HL-60/S4 (cell line): Measurements from ENCODE around the gene PEX5.
"Not testable (repeated sequence)": the region's sequence is repeated elsewhere in the genome, so short reads cannot be mapped to it uniquely, and the experiment has no call there.

Experiments
- in situ Hi-C: fragments of 300-500 bp; cut with MboI; formaldehyde crosslinking; loops from 2 replicates; pipeline ENCODE4 v1.14.3; 2022; ENCODE audit warnings: low sequenced_read_pairs

The PEX5 gene

DNA sequence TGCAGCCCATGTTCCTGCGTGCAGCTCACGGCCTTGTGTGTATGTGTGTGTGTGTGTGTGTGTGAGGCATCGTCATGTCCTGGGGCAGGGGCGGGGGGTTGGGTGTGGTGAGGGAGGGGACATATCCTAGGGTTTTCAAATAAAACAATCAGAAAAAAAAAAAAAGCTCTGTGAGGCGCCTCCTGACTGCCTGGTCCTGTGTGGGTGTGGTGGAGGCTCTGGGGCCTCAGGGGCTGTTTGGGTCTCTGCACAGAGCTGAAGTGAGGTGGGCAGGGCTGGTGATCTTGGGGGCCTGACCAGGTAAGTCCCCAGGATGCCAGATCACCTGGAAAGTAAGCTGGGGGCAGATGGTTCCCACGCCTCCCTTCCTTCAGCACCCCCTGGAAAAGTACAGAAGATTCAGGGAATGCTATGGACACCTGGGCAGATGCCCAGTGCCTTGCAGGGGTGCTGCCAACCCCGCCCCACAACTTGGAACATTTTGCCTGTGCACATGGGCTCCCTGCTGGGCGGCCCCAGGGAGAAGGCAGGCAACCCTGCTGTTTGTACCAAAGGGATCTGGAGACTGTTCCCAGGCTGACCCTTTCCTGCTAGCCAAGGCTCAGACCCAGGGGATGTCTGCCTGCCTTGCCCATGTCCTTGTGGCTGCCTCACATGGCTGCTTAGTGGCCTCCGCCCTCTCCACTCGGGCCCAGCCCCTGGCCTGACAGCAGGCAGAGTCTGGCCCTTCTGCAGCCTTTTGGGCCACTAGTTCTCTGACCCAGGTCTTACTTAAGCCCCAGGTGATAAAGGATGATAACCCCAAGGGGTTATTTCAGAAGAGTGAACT, 30.5 kb upstream of the PEX5 start:
- in situ Hi-C loops, result no loop called here

DNA sequence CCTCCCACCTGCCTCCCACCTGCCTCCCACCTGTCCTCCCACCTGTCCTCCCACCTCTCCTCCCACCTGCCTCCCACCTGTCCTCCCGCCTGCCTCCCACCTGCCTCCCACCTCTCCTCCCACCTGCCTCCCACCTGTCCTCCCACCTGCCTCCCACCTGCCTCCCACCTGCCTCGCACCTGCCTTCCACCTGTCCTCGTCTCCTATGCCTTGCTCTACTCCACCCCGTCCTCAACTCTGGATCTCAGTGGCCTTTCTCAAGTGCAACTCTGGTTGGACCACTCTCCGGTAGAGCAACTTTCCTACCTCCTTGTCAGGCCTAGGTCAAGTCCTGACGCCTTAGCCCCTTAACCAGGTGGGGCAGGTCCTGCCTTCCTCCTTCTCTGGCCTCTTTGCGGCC, 29.3 kb upstream of the PEX5 start:
- in situ Hi-C loops, result no loop called here

DNA sequence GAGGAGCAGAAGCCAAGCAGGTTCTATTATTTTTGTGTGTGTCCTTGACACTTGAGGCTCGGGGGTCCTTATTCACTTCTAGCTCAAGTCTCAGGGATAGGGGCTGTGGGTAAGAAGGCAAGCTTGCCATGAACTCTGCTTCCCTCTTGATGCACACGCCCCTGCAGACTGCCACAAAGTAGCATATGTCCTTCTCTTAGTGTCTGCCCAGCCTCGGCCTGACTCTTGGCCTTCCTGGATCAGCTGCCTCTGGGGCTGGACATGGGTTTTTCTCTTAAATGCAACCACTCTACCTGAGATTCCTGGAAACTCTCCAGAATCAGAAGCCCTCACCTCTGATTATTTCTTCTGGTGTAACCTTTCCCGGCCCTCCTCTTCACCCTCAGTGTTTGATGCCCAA, 28.2 kb upstream of the PEX5 start:
- in situ Hi-C loops, result no loop called here

DNA sequence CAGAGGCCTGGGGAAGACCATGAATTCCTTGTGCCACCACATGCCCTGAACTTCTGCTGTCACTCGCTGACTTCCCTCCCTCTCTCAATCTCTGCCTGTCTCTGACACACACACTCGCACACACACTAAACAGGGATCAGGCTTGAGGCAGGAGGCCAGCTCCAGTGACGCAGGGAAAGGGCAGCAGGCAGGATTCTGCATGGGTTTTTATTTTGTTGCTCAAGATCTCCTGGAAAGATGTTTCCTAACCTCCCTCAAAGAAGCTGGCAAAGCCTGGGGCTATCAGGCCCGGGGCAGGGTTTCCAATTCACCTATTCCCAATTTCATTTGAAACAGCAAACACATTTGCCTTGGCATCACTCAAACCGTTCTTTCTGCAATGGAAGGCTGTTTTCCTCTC, 27.7 kb upstream of the PEX5 start:
- in situ Hi-C loops, result no loop called here

DNA sequence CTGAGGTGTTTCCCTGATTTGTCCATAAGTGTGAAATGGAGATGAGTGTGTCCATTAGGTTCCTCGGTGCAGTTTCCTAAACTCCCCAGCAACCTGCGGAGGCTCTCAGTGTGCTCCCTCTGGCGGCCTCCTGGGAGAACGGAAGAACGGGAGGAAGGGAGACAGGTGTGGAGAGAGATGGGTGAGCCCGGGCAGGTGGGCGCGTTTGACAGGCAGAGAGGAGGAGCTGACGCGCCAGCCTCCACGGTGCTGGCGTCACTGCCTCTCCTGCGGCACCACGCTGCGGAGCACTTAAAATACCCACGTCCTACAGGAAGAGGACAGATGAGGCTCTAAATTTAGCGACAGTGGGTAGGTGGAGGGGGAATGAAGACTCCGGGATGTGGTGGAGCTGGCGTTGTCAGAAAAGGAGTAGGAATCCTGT, 26.8 kb upstream of the PEX5 start:
- in situ Hi-C loops, result no loop called here

DNA sequence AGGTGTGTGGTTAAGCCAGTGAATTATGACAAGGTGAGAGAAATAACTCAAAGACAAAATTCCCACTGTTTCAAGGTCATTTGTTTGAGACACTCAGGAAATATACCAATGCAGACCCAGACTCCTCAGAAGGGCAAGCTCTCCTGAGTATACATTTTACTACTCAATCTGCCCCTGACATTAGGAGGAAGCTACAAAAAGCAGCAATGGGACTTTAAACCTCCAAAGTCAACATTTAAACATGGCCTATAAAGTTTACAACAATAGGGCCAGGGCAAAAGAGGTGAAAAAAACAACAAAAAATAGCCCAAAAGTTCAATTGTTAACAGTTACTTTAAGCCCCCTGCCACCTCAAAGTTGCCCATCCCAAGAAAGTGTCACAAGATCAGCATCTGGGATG, 19.5 kb upstream of the PEX5 start:
- in situ Hi-C loops, result no loop called here

DNA sequence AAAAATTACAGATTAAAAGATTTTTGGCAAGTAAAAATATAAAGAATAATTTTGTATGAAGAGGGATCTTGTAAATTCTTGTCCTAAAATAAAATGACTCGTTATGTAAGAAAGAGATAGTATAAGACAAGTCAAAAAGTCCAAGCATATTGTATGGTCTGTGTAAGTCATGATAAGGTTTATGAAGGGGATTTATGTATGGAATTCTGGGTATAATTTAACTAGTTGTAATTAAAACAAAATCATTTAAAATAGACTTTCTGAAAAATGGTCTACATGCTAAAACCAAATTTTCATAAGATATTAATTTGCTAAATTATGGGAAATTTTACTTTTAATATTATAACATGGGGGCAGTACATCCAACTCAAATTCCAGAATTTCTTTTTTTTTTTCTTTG, 17.6 kb upstream of the PEX5 start:
- in situ Hi-C loops, result no loop called here

DNA sequence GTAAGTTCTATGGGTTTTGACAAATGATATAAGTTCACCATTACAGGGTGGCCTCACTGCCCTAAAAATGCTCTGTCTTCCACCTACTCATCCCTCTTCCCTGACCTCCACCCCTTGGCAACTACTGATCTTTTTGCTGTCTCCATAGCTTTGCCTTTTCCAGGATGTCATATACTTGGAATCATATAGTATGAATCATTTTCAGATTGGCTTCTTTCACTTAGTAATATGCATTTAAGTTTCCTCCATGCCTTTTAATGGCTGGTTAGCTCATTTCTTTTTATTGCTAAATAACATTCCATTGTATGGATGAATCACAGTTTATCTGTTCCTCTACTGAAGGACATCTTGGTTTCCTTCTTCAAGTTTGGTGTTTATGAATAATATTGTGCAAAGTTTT, 14.0 kb upstream of the PEX5 start:
- in situ Hi-C loops, result no loop called here

DNA sequence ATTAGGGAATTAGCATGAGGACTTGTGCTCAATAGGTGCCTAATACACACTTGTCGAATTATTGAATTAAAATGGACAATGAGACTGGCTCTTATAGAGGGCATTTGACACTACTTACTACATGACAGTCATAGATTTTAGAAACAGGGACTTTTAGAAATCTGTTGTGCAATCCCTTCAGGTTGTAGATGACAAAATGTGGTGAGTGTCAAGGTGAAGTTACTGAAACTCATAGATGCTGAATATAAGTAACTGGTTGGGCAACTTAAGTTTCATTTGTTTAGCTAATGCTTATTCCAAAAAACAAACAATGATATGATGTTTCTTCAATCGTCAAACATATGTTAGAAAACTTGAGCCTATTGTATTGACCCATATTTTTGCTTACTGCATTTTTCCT, 12.9 kb upstream of the PEX5 start:
- in situ Hi-C loops, result no loop called here

DNA sequence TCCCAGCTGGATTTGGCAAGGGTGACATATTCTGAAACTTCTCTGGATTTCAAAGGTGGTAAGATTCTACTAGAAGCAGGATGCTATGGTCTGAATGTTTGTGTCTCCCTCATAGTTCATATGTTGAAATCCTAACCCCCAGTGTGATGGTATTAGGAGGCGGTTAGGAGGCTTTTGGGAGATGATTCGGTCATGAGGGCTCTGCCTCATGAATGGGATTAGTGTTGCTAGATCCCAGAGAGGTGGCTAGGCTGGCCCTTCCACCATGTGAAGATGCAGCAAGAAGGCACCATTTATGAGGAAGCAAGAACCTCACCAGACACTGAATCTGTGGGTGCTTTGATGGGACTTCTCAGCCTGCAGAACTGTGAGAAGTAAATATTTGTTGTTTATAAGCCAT, 11.0 kb upstream of the PEX5 start:
- in situ Hi-C loops, result no loop called here

DNA sequence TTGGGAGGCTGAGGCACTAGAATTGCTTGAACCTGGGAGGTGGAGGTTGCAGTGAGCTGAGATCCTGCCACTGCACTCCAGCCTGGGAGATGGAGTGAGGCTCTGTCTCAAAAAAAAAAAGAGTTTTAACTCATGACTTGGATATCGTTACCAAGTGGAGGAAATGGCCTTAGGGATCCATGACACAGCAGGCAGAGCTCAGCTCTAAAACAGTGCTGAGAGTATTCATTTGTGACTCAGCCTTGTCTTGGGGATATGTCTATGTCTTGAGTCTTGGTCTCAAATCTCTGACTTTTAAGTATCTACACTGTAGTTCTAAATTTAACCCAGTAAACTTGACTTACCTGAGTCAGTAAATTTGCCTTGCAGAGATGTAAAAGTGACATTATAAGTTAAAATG, 8.8 kb upstream of the PEX5 start:
- in situ Hi-C loops, result no loop called here

DNA sequence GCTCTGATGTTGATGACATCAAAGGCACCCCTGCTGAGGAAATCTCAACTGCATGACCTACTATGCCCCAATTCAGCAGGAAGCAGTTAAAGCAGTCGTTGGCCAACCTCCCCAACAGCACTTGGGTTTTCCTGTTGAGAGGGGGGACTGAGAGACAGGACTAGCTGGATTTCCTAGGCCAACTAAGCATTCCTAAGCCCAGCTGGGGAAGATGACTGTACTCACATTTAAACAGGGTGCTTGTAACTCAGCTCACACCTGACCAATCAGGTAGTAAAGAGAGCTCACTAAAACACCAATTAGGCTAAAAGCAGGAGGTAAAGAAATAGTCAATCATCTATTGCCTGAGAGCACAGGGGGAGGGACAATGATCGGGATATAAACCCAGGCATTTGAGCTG, 3.4 kb upstream of the PEX5 start:
- in situ Hi-C loops, result not testable (repeated sequence)

DNA sequence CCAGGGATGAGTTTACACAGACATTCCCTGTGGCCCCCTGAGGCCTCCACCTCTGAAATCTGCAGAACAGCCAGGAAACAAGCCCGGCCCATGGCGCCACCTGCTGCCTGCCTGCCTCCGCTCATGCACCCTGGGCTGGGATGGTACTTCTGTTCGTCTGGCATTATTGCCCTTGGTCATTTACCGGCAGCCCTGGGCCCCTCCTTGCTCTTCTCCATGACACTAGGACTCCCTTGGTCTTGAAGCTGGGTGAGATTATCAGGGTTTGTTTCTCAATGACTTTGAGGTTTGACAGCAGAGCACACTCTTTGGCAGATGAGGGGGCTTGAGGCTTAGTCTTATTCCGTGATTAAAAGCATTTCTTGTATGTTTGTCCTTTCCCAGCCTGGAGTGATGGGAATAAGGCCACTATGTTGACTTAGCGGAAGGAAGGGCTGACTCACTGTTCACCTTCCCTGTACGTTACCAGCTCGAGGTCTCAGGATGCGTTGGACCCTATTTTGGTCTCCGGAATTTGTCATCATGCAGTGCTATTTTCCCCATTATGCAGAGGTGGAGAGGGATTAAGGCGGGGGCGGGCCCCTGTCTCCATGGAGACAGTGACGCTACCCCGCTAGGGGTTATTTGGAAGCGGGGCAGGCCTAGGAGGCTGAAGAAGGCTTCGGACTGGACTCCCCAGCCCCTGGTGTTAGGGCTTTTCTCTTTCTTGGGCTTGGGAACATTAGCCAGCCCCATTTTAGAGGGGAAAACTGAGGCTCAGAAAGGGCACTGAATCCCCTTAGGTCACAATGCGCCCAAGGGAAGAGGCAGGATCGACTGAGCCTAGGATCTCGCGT, 706 bp upstream of the PEX5 start:
- in situ Hi-C loops, result no loop called here

DNA sequence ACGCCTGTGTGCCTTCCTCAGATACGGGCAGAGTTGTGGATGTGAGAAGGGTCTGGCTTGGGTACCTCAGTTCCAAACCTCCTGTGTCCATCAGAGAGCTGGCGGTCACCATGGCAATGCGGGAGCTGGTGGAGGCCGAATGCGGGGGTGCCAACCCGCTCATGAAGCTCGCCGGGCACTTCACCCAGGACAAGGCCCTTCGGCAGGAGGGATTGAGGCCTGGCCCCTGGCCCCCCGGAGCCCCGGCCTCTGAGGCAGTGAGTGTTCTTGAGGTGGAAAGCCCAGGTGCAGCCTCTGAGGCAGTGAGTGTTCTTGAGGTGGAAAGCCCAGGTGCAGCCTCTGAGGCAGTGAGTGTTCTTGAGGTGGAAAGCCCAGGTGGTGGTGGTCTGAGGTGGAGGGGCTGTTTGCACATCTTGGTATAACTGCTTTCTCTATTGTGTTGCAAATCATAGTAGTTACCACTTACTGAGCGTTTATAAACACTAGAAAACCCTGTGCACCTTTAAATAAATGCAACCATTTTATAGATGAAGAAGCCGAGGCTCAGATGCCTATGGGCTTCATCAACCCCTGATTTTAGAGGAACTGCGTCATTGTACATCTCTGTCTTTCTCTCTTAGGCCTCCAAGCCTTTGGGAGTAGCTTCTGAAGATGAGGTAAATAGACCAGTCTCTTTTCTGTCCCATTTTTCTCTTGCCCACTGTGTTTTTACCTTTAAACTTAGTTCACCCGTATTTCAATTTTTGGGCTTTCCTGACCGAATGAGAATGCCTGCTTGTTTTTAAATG, 976 bp downstream of the PEX5 start:
- in situ Hi-C loops, result no loop called here

DNA sequence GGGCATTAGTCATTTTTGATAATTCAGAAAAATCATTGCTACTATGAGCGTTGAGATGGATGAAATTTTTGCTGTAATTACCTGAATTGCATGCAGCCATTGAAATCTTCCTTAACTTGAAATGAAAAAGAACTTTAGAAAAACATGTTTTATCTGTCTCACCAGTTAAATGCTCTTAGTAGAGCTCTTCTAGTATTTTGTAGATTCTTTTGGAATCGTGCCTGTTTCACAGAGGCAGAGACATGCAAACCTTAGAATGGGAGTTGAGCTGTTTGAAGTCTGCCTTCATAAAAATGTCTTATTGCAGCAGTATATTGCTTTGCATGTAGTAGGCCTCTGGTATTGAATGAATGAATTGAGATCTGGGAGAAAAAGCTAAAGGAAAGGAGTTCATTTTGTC, 4.2 kb downstream of the PEX5 start:
- in situ Hi-C loops, result no loop called here

DNA sequence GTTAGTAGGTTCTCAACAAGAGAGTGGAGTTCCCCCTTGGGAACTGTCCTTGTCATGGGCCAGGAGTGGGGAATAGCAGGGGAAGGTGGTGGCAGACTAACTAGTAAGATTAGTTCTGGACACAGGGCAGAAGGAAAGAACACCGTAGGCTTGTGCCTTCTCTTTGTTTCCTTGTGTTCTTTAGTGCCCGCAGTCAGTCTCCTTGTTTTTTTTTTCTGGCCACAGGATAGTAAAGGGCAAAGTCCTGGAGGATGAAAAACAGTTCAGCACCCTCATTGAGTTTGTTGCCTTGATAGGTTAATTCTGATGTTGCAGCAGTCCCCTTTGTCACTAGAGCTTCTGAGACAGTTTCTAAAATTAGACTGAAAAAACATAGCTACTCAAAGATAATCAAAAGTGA, 8.4 kb downstream of the PEX5 start:
- in situ Hi-C loops, result no loop called here

DNA sequence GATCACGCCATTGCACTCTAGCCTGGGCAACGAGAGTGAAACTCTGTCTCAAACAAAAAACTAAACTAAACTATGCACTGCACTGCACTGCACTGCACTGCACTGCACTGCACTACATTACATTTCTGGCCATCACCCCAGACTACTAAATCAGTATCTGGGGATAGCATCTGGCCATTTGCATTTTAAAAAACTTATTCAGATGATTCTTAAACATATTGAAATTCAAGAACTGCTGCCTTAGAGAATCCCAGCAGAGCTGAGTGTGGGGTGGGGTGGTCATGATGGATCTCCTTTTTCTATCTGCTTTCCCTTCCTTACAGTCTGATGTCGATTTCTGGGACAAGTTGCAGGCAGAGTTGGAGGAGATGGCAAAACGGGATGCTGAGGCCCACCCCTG, 13.6 kb downstream of the PEX5 start:
- in situ Hi-C loops, result no loop called here

DNA sequence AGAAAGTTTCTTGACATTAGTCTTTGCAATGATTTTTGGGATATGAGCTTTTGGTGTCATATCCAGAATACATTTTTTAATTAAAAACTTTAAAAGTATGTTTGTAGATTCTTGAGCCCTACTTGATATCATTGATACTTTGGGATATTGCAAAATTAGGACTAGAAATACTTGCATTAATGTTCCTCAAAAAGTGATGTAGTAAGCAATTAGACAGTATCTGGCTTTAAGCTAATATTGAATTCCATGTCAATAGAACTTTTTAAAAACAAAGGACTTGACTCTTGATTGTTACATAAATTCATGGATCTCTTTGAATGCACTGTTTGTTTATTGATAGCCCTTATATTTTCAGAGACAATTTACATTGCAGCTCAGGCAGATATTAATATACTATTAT, 15.6 kb downstream of the PEX5 start:
- in situ Hi-C loops, result no loop called here

DNA sequence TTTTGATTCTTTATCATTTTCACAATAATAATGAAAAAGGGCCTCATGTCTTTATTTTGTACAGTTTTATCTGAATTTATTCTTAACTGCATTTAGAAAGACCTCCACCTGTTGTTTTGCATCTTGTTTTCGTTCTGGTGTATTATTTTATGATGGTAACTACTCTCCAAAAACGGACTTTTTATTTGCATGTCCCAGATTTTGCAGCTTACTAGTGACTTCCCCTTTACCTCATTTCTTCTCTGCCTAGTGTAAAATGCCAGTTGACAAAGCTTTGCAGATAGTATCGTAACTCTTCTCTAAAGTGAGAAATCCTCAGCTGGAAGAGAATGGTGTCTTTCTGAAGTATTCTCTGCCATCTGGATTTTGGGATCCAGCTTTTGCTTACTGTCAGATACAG, 17.2 kb downstream of the PEX5 start:
- in situ Hi-C loops, result no loop called here

DNA sequence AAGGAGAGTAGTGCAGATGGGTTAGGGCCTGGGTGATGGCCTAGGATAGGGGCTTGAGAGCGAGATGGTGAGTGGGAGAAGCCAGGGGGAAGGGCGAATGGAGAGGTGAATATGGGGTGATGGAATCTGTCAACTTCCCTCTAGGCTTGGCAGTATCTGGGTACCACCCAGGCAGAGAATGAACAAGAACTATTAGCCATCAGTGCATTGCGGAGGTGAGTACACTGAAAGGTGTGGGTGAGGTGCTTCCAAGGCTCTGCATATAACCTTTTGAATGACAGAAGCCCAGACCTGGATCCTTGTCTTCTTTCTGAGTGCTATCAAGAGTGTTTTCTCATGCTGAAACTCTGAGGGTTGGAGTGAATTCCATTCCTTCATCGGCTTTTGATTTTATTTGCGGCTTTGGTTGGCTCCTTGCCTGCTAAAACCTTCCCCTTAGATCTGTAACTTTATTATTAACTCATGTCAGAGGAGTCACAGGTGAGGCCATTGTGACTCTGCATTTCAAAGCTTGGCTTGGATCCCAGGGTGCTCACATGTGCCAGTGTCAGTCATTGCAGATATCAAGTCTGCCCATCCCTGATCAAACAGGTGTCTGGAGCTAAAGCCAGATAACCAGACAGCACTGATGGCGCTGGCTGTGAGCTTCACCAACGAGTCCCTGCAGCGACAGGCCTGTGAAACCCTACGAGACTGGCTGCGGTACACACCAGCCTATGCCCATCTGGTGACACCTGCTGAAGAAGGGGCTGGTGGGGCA, 18.6 kb downstream of the PEX5 start:
- in situ Hi-C loops, result no loop called here

DNA sequence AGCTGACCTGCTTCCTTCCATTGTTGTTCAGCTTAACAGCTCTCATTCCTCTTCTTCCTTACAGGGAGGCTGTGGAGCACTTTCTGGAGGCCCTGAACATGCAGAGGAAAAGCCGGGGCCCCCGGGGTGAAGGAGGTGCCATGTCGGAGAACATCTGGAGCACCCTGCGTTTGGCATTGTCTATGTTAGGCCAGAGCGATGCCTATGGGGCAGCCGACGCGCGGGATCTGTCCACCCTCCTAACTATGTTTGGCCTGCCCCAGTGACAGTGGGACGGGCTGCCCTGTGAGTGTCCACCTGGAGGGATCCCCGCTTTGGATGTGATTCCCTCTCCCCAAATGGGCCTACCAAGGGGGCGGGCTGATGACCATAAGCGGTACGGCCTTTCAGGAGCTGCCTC, 20.5 kb downstream of the PEX5 start:
- in situ Hi-C loops, result no loop called here
